ENCODE data around the gene CREBRF.
"Not testable (repeated sequence)": the region's sequence is repeated elsewhere in the genome, so short reads cannot be mapped to it uniquely, and the experiment has no call there.

The CREBRF gene

GRCh38 chr5:173033923-173034322 lies 22.2 kb upstream of the CREBRF start:
- FAIRE-seq, result no peak

GRCh38 chr5:173035904-173036707 lies 20.0 kb upstream of the CREBRF start:
- no peak for FAIRE-seq
- peak; percentile 43 for DNase-seq (ENCODE audit: extremely low spot score, insufficient read length, low read depth)

More at GRCh38 chr5:173033923-173034322, 22.2 kb upstream of the CREBRF start:
- no peak for DNase-seq (ENCODE audit: extremely low spot score, insufficient read length, low read depth)

- FAIRE-seq (no peak), DNase-seq (ENCODE audit: extremely low spot score, insufficient read length, low read depth) (no peak)
Observed at GRCh38 chr5:173039188-173039587, 17.0 kb upstream of the CREBRF start.

- FAIRE-seq (no peak), DNase-seq (ENCODE audit: extremely low spot score, insufficient read length, low read depth) (no peak)
Observed at GRCh38 chr5:173039964-173040363, 16.2 kb upstream of the CREBRF start.

- DNase-seq (ENCODE audit: extremely low spot score, insufficient read length, low read depth), result no peak
- FAIRE-seq, result no peak
Observed at GRCh38 chr5:173041881-173042762, 14.0 kb upstream of the CREBRF start.

DNA sequence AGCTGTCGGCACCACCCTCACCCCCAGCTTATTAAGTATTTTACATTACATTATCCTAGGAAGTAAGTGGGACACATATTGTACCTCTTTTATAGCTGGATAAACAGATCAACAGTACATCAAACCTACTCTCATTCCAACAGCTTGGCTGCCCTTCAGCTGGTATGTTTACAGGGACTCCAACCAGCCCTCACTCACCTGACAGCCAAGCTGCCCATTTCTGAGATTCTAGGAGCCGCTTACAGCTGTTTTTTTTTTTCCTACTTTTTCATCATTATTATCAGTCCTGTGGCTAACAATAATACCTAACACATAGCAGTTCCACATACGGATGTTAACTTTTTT lies 13.4 kb upstream of the CREBRF start:
- no peak for DNase-seq (ENCODE audit: extremely low spot score, insufficient read length, low read depth)

DNA sequence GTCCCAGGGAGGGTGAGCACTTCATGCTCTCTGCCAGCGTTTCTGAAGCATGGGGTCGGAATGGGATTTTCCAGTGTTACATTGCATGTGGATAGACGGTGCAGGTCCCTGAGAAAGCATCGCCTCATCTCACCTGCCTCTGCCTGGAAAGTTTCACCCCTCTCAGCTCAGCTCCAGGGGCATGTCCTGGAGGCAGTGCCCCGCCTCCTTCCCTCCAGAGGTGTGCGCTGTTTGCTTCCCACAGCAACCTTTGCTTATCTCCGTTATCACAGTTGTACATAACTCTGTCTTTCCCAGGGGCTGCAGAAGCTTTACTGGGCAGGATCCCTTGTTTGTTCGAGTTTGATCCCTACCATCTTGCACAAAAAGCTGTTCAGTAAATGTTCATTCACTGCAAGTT lies 10.7 kb upstream of the CREBRF start:
- DNase-seq (ENCODE audit: extremely low spot score, insufficient read length, low read depth) (no peak), FAIRE-seq (no peak)

More for the DNA sequence above, 13.4 kb upstream of the CREBRF start:
- FAIRE-seq, result no peak

GRCh38 chr5:173047096-173047837 lies 8.9 kb upstream of the CREBRF start:
- FAIRE-seq, result not testable (repeated sequence)

DNA sequence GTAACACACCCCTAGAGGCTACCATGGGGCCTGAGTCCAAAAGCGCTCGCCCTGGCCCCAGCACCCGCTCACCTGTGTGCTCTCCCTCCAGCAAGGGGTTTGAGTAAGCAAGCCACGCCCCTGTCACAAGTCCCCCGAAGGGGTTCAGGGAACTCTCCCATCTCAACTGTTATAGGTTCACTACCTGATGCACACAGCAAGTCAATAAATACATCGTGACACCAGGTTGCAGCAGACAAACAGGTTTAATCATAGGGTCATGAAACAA lies 8.4 kb upstream of the CREBRF start:
- DNase-seq (ENCODE audit: extremely low spot score, insufficient read length, low read depth) (no peak), FAIRE-seq (no peak)

More at GRCh38 chr5:173047096-173047837, 8.9 kb upstream of the CREBRF start:
- not testable (repeated sequence) for DNase-seq (ENCODE audit: extremely low spot score, insufficient read length, low read depth)

GRCh38 chr5:173050791-173051190 lies 5.4 kb upstream of the CREBRF start:
- DNase-seq (ENCODE audit: extremely low spot score, insufficient read length, low read depth) (no peak), FAIRE-seq (no peak)

DNA sequence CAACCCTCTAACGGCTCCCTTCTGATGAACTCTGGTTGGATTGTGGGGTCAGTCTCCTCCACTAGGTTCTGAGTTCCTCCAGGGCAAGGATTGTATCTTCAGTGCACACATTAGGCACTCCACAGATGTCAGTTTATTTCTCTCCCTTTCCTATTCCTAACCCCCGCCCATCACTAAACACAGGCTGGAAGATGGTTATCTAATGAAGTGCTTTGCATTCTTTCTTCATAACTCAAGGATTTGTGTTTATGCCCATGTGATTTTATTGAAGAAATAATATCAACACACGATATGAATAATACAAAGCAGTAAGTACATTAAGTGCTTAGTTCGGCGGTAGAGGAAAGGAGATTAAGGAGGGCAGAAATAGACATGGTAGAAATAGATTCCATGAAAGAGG lies 4.4 kb upstream of the CREBRF start:
- DNase-seq (ENCODE audit: extremely low spot score, insufficient read length, low read depth) (no peak), FAIRE-seq (no peak)

- FAIRE-seq (no peak), DNase-seq (ENCODE audit: extremely low spot score, insufficient read length, low read depth) (no peak)
Observed at GRCh38 chr5:173053041-173053440, 3.1 kb upstream of the CREBRF start.

GRCh38 chr5:173055042-173055721 lies 970 bp upstream of the CREBRF start:
- FAIRE-seq, result no peak
- no peak for DNase-seq (ENCODE audit: extremely low spot score, insufficient read length, low read depth)

GRCh38 chr5:173055722-173055982 lies 500 bp upstream of the CREBRF start:
- FAIRE-seq, result no peak
- DNase-seq (ENCODE audit: extremely low spot score, insufficient read length, low read depth), result no peak

GRCh38 chr5:173056783-173057061 lies 570 bp downstream of the CREBRF start:
- FAIRE-seq, result no peak
- no peak for DNase-seq (ENCODE audit: extremely low spot score, insufficient read length, low read depth)

GRCh38 chr5:173057062-173057924 lies 1.1 kb downstream of the CREBRF start:
- DNase-seq (ENCODE audit: extremely low spot score, insufficient read length, low read depth) (peak; percentile 95), FAIRE-seq (peak; percentile 96)

GRCh38 chr5:173062141-173062540 lies 6.0 kb downstream of the CREBRF start:
- DNase-seq (ENCODE audit: extremely low spot score, insufficient read length, low read depth), result no peak
- FAIRE-seq, result no peak

GRCh38 chr5:173065155-173065554 lies 9.0 kb downstream of the CREBRF start:
- DNase-seq (ENCODE audit: extremely low spot score, insufficient read length, low read depth), result no peak
- FAIRE-seq, result peak; percentile 67

- no peak for FAIRE-seq
- no peak for DNase-seq (ENCODE audit: extremely low spot score, insufficient read length, low read depth)
Observed at GRCh38 chr5:173069671-173070070, 13.5 kb downstream of the CREBRF start.

Measured in GM18507 (cell line).